Left forelimb (tissue), 1 donor: ENCODE data around the gene INPP4A.
"Not testable (repeated sequence)": the region's sequence is repeated elsewhere in the genome, so short reads cannot be mapped to it uniquely, and the experiment has no call there.

Experiments
- DNase-seq: peaks from one replicate; pipeline ENCODE4 v3.0.0-alpha.2; 2018; ENCODE audit warnings: low spot score

The INPP4A gene

DNA sequence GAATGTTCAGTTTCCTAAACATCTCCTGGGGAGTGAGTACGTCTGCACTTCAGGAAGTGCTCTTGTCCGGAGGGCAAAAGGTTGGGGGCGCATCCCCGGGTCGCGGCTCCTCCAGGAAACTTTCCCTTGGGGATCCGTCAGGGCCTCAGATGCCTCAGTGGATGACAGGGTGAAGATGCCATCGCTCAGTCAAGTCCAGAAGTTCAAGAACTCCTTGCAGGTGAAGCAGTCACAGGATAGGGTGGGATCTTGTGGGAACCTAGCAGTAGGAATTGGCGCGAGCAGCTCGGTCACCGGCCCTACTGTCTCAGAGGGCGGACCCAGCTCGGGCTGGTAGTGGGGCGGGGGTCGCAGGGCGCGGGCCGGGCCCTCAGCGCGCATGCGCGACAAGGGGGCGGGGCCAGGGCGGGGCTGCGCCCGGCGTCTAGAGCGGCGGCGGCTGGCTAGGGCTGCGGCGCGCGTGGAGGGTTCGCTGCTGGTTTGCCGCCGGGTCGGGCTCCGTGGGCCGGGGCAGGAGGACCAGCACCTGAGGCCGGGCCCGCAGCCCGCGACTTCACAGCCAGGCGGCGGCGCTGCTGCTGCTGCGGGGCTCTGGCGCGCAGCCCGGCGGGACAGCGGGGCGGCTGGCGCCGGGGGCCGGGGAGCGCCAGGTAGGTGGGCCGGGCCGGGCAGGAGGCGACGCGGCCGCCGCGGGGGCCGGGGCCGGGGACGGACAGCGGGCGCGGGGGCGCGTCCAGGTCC, at the start of gene INPP4A:
TSS of gene INPP4A (plus strand) at position 423 of the 741 bp plus-strand sequence. CDS start 75,191 bp downstream, outside the sequence.
- DNase-seq: peak; percentile 92

DNA sequence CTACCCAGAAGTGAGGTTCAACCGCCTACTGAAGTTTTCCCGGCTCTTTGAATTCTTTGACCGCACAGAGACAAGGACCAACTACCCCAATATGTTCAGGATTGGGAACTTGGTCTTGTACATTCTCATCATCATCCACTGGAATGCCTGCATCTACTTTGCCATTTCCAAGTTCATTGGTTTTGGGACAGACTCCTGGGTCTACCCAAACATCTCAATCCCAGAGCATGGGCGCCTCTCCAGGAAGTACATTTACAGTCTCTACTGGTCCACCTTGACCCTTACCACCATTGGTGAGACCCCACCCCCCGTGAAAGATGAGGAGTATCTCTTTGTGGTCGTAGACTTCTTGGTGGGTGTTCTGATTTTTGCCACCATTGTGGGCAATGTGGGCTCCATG, 48.7 kb upstream of the INPP4A start:
- peak; percentile 52 for DNase-seq

DNA sequence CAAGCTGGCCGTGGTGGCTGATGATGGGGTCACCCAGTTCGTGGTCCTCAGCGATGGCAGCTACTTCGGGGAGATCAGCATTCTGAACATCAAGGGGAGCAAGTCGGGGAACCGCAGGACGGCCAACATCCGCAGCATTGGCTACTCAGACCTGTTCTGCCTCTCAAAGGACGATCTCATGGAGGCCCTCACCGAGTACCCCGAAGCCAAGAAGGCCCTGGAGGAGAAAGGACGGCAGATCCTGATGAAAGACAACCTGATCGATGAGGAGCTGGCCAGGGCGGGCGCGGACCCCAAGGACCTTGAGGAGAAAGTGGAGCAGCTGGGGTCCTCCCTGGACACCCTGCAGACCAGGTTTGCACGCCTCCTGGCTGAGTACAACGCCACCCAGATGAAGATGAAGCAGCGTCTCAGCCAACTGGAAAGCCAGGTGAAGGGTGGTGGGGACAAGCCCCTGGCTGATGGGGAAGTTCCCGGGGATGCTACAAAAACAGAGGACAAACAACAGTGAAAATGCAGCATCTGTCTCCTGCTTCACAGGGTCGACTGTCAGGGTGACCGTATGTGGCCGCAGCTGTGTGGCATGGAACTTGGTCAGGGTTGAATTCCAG, 47.8 kb upstream of the INPP4A start:
- DNase-seq: no peak

DNA sequence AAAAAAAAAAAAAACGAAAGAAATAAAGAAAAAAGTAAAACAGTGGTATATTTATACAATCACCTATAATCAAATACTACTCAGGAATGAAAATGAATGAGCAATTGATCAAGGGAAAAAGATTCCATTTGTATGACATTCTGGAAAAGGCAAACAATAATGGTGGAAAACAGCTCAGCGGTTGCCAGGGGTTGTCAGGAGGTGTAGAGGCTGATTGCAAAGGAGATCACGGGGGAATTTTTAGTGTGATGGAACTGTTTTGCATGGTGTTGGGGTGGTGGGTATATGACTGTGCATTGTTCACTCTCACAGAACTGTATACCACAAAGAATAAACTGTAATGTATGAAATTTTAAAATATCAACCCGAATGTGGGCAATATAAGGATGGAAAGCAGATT, 45.5 kb upstream of the INPP4A start:
- no peak for DNase-seq

DNA sequence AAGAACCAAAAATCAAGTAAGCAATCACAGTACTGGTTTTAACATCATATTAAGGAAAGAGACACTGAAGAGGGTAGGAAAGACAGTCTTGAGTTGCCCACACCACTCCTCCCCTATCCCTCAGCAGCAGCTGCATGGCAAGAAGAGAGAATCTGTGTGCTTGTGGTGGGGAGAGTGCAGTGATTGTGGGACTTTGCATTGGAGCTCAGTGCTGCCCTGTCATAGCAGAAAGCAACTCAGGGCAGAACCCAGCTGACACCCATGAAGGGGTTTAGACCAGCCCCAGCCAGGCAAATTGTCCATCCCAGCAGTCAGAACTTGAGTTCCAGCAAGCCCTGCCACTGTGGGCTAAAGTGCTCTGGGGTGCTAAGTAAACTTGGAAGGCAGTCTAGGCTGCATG, 40.8 kb upstream of the INPP4A start:
- DNase-seq: no peak

DNA sequence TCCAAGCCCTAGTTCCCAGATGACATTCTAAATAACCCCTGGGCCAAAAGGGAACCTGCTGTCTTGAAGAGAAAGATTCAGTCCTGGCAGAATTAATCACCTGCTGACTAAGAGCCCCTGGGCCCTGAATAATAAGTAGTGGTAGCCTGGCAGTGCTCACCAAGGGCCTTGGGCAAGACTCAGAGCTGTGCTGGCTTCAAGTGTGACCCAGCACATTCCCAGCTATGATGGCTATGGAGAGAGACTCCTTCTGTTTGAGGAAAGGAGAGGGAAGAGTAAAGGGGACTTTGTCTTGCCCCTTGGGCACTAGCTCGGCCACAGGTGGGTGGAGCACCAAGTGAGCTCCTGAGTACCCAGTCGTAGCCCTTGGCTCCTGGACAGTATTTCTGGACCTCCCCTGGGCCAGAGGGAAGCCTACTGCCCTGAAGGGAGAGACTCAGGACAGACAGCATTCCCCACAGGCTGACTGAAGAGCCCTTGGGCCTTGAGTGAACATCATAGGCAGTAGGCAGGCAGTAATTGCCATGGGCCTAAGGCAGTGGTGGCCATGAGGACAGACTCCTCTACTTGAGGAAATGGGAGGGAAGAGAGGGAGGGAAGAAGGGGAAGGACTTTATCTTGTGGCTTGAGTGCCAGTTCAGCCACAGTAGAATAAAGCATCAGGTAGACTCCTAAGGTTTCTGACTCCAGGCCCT, 40.0 kb upstream of the INPP4A start:
- no peak for DNase-seq

DNA sequence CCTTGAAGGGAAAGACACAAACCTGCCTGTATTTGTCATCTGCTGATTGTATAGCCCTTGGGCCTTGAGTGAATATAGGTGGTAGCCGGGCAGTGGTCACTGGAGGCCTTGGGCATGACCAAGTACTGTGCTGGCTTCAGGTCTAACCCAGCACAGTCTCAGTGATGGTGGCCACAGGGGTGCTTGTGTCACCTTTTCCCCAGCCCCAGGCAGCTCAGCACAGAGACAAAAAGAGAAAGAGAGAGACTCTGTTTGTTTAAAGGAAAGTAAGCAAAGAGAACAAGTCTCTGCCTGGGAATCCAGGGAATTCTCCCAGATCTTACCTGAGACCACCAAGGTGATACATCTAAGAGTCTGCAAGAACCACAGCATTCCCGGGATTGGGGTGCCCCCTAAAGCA, 39.4 kb upstream of the INPP4A start:
- no peak for DNase-seq

DNA sequence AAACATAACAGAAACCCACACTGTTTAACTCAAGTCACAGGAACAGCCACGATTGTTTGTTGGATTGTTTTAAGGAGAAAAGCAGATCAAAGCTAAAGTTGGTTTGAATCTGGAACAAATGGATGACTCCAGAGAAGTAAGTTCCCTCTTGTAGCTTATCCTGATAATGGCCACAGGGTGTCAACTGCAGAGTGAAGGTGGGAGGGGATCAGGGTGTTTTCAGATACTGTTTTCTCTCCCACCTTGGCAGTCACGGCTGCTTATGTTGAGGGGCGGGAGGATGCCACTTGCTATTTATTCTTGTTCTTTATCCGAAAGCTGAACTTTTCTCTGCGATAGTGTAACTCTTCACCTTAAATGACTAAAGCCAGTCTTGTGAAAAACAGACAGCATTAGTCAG, 36.5 kb upstream of the INPP4A start:
- no peak for DNase-seq

DNA sequence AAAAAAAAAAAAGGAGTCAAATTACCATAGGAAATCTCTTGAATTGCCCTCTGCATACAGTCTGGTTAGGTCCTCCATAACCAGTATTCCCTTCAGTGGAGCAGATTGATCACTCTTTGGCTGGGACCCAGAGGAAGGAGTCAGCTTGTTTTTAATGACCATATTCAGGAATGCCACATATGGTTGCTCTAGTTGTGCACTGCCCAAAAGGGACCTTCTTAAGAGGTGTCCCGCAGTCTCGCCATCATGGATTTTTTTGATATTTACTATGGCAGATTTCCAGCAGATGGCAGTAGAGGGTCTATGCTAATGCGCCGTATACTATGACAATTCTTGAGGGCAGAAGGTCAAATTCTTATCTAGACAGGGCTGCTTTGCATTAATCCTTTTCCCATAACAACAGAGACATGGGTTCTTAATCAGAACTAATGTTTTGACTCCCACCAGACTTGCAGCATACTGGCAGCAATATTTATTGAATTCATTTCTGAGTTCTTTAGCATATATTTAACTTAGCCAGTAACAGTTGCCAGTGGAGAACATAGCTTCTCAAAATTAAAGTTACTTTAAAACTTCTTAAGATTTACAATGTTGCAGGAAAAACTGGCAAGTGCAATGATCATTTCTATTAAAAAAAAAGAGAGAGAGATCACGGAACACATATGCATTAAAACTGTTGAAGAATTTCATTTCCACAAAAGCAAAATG, 31.8 kb upstream of the INPP4A start:
- DNase-seq: no peak

DNA sequence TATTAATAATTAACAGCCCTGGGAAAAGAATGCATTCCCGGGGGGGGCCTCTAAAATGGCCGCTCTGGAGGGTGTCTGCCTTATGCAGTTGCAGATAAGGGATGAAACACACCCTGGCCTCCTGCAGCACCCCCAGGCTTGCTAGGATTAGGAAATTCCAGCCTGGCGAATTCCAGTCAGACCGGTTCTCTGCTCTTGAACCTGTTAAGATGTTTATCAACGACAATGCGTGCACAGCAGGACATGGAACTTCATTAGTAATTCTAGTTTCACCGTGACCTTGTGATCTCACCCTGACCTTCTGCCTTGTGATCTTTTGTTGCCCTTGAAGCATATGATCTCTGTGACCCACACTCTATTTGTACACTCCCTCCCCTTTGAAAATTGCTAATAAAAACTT, 30.4 kb upstream of the INPP4A start:
- DNase-seq: not testable (repeated sequence)

DNA sequence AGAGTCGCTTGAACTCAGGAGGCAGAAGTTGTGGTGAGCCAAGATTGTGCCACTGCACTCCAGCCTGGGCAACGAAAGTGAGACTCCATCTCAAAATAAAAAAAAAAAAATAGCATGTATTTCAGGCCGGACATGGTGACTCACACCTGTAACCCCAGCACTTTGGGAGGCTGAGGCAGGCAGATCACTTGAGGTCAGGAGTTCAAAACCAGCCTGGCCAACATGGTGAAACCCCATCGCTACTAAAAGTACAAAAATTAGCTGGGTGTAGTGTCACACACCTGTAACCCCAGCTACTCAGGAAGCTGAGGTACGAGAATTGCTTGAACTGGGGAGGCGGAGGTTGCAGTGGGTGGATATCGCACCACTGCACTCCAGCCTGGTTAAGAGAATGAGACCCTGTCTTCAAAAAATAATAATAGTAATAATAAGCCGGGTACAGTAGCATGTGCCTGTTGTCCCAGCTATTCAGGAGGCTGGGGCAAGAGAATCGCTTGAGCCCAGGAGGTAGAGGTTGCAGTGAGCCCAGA, 28.9 kb upstream of the INPP4A start:
- DNase-seq: not testable (repeated sequence)

DNA sequence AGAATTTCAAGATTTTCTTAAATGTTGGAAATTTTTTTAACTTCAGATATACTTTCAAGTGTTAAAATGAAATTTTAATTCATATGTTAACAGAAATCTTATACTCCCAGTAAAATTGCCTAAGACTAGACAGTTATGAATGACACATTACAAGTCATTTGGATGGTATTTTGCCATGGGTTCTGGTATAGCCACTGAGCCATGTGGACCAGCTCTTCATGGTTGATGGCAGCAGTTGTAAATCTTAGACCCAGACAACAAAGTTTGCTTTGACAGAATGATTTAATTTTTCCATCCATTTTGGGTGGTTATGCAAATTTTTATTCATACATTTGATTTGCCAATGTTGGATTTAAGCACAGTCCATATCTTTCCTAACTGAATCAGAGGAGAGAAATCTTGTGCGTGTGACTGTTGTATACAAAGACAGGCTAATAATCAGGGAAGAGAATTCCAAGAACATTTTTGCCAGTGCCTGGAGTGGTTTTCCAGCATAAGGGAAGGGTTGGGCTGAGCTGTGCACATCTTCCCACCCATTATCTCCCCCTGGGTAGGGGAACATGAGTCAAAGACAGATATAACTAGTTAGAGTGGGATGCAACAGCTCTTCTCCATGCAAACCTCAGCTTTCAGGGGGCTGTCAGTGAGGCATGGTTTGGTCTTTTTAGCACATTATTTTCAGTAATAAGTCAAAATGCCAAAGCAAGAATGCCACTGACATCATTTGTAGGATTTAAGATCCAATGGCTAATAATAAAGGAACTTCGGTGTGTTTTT, 28.1 kb upstream of the INPP4A start:
- no peak for DNase-seq

DNA sequence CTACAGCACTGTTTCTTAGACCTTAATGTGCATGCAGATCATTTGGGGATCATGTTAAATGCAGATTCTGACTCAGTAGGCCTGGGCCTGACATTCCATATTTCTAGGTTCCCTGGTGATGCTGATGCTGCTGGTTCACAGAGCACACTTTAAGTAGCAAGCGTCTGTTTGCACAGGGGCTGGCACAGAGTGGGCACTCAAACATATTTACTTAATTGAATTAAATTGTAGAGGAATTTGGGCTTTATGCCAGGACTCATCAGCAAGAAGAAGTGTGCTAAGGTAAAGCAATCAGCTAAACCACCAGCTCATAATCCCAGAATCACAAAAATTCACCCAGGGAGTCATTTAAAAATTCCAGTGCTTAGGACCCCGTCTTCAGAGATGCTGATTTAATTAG, 25.1 kb upstream of the INPP4A start:
- DNase-seq: no peak

DNA sequence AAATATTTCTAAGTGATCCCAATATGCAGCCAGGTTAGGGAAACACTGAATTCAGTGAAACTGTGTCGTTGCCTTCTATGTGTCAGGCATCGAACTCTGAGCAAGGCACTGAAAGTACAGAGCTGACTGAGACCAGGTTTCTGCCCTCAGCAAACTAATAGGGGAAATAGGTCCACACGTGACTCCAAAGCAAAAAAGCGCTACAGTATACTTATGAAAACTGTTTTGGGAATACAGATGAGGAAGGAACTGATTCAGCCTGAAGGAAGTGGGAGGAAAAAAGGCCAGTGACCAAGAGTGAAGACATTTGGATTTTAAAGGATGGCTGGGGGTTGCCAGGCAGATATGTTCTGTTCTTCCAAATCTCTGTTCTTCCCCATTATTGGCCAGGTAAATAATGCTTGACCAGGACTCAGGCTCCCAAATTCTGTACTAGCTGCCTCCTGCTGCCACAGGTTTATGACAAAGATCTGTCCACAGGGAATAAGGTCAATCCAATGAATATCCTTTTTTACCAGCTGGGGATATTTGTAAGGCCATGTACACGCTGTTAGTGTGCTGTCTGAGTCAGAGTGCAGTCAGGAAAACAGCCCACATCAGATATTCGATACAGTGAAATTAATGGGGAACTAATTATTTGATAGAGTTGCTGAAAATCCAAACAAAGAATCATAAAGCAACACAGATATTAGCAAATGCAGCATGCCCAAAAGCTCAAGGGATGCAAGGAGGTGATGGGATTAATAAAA, 24.5 kb upstream of the INPP4A start:
- no peak for DNase-seq

DNA sequence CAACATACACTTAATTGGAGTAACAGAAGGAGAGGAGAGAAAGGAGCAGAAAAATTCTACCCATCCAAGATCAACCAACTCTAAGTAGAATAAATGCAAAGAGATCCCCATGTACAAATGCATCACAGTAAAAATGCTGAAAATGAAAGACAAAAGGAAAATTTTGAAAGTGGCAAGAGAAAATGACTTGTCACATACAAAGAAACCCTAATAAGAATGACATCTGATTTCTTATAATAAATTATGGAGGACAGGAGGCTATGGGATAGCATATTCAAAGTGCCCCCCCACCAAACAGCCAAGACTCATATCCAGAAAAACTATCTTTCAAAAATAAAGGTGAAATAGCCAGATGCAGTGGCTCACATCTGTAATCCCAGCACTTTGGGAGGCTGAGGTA, 22.2 kb upstream of the INPP4A start:
- DNase-seq: no peak

DNA sequence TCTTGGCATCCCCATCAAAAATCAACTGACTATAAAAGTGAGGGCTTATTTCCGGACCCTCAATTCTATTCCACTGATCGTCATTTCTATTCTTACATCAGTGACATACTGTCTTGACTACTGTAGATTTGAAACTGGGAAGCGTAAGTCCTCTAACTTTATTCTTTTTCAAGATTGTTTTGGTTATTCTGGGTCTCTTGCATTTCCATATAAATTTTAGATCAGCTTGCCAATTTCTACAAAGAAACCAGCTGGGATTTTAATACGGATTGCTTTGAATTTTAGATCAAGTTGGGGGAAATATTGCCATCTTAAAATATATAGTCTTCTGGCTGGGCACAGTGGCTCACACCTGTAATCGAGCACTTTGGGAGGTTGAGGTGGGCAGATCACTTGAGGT, 17.9 kb upstream of the INPP4A start:
- DNase-seq: no peak

DNA sequence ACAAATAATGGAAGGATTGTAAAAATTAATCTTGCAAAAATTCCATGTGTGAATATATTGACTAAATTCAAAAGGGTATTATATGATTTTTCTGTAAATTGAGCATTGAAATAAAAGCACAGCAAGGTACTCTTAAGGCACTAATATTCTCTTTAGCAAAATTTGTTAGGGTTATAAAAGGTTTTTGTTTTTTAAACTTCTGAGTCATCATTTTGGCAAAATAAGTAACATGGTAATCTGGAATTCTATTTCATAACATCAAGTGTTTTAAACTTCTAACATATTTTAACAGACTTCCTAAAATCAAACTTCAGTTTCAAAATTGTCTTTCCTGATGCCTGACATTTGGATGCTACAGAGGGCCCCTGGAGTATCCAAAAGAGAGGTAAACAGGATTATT, 12.5 kb upstream of the INPP4A start:
- DNase-seq: no peak

DNA sequence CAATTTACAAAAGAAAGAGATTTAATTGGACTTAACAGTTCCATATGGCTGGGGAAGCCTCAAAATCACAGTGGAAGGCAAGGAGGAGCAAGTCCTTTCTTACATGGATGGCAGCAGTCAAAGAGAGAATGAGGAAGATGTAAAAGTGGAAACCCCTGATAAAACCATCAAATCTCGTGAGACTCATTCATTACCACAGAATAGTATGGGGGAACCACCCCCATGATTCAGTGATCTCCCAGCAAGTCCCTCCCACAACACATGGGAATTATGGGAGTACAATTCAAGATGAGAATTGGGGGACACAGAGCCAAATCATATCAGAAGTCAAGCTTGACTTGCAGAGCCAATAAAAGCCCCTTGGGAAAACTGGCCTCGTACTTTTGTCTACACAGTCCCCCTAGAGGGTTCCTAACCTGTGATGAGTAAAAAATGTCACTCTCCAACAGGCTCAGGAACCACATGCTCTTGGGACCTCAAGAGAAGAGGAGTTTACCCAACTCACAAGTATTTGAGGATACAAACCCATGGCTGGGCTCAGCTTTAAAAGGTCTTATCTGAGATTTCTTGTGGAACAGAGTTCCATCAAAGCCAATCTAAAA, 11.2 kb upstream of the INPP4A start:
- no peak for DNase-seq

DNA sequence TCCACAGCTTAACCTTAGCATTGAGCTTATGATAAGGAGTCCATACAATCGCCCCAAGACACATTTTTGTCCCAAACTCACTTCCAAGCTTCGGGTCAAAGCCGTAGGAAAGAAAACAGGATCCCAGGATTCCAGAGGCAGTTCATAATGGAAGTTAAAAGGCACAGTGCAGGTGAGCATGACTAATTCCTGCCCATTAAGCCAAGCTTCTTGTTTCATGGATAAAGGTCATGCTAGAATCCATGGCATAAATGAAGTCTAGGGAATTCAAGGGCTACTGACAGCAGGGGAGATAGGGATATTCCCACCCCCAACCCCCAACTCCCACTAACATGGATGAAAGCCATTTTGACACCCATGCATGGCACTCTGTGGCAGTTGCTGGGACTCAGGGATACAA, 10.2 kb upstream of the INPP4A start:
- no peak for DNase-seq

DNA sequence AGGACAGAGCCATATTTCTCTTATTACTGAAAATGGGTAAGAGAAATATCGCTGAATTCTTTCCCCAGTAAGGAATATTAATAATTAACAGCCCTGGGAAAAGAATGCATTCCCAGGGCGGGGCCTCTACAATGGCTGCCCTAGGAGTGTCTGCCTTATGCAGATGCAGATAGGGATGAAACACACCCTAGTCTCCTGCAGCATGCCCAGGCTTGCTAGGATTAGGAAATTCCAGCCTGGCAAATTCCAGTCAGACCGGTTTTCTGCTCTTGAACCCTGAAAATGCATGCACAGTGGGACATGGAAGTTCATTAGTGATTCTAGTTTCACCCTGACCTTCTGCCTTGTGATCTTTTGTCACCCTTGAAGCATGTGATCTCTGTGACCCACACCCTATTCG, 9.0 kb upstream of the INPP4A start:
- not testable (repeated sequence) for DNase-seq
